ENCODE results near the gene MTHFD2L. TPM values are rescaled to one million over a fixed set of nuclear protein-coding genes. Genes with fewer than 3 reads are reported as not detected.
A peak's percentile ranks its signal among the peaks of the same experiment; 100 is the strongest.

Gene MTHFD2L
- total RNA-seq, 1 experiment from 2014 or later: 24.1 TPM

- H3K4me3 Mint-ChIP-seq (ENCODE audit: low read depth, unreplicated experiment): no peak overlapping the region
- no peak for DNase-seq
- CTCF ChIA-PET: interaction anchor here (0.6 to 2.9 kb wide), 8 partner anchors 23 to 522 kb away, joined by 3 to 21 read pairs (median 6); partner anchors contain the start of genes CXCL2, CXCL3 and CXCL5
- intact Hi-C loops (cut with micrococcal nuclease; ENCODE audit: unreplicated experiment): loop anchor here (1.0 to 10.0 kb wide), 7 partner anchors 37 to 540 kb away; partner anchors contain the start of genes CXCL1, CXCL2 and CXCL5
- H3K36me3 Mint-ChIP-seq (ENCODE audit: insufficient read depth, unreplicated experiment): no peaks in the 10 kb centered on the region
- peaks cover 5% of the 10 kb centered on the region for H3K9me3 Mint-ChIP-seq (ENCODE audit: low read depth, unreplicated experiment)
- BruUV-seq (replicated peaks): no TSS peak
- peaks cover 25% of the 10 kb centered on the region for H3K4me1 Mint-ChIP-seq (ENCODE audit: low read depth, unreplicated experiment)
- no peaks in the 10 kb centered on the region for H3K27me3 Mint-ChIP-seq (ENCODE audit: unreplicated experiment)
- peak overlapping the region; percentile 24 for H3K27ac Mint-ChIP-seq (ENCODE audit: unreplicated experiment)
- no peak for TF ChIP-seq CTCF (IDR thresholded peaks at IDR 0.05; ENCODE audit: unreplicated experiment)
These were observed 23.4 kb upstream of the MTHFD2L start for GRCh38 chr4:74134500-74134852.

- H3K9me3 Mint-ChIP-seq (ENCODE audit: low read depth, unreplicated experiment): no peaks in the 10 kb centered on the region
- H3K27me3 Mint-ChIP-seq (ENCODE audit: unreplicated experiment): no peaks in the 10 kb centered on the region
- H3K4me1 Mint-ChIP-seq (ENCODE audit: low read depth, unreplicated experiment): no peaks in the 10 kb centered on the region
- no peak overlapping the region for H3K4me3 Mint-ChIP-seq (ENCODE audit: low read depth, unreplicated experiment)
- CTCF ChIA-PET: interaction anchor here (0.6 kb wide), 1 partner anchor 647 kb away, joined by 6 read pairs; no protein-coding TSS in a partner anchor
- no peaks in the 10 kb centered on the region for H3K36me3 Mint-ChIP-seq (ENCODE audit: insufficient read depth, unreplicated experiment)
- intact Hi-C loops (cut with micrococcal nuclease; ENCODE audit: unreplicated experiment): no loop called here
- TF ChIP-seq CTCF (IDR thresholded peaks at IDR 0.05; ENCODE audit: unreplicated experiment): no peak
- no peak for DNase-seq
- BruUV-seq (replicated peaks): no TSS peak
- H3K27ac Mint-ChIP-seq (ENCODE audit: unreplicated experiment): no peak overlapping the region
These were observed 11.3 kb upstream of the MTHFD2L start for GRCh38 chr4:74146581-74147129.

GRCh38 chr4:74148205-74148604, 9.7 kb upstream of the MTHFD2L start:
- Mint-ChIP-seq H3K4me3 (ENCODE audit: low read depth, unreplicated experiment) (no peak overlapping the region), H3K9me3 (ENCODE audit: low read depth, unreplicated experiment) (no peaks in the 10 kb centered on the region), H3K4me1 (ENCODE audit: low read depth, unreplicated experiment) (no peaks in the 10 kb centered on the region), H3K27me3 (ENCODE audit: unreplicated experiment) (no peaks in the 10 kb centered on the region), H3K27ac (ENCODE audit: unreplicated experiment) (no peak overlapping the region), H3K36me3 (ENCODE audit: insufficient read depth, unreplicated experiment) (no peaks in the 10 kb centered on the region)
- no TSS peak for BruUV-seq (replicated peaks)
- CTCF ChIA-PET: no interaction called here
- intact Hi-C loops (cut with micrococcal nuclease; ENCODE audit: unreplicated experiment): no loop called here
- no peak for DNase-seq
- TF ChIP-seq CTCF (IDR thresholded peaks at IDR 0.05; ENCODE audit: unreplicated experiment): no peak

GRCh38 chr4:74152836-74153235, 5.1 kb upstream of the MTHFD2L start:
- DNase-seq: no peak
- Mint-ChIP-seq H3K36me3 (ENCODE audit: insufficient read depth, unreplicated experiment) (peaks cover 4% of the 10 kb centered on the region), H3K4me1 (ENCODE audit: low read depth, unreplicated experiment) (peaks cover 10% of the 10 kb centered on the region), H3K27me3 (ENCODE audit: unreplicated experiment) (no peaks in the 10 kb centered on the region), H3K9me3 (ENCODE audit: low read depth, unreplicated experiment) (no peaks in the 10 kb centered on the region), H3K4me3 (ENCODE audit: low read depth, unreplicated experiment) (no peak overlapping the region), H3K27ac (ENCODE audit: unreplicated experiment) (no peak overlapping the region)
- no peak for TF ChIP-seq CTCF (IDR thresholded peaks at IDR 0.05; ENCODE audit: unreplicated experiment)
- intact Hi-C loops (cut with micrococcal nuclease; ENCODE audit: unreplicated experiment): no loop called here
- CTCF ChIA-PET: no interaction called here
- no TSS peak for BruUV-seq (replicated peaks)

Data from Calu3 (cell line).